SK-N-SH treated with all-trans-retinoic acid at 6 μM for 48 hours (cell line): Measurements from ENCODE around the gene SLC38A4.

ENCODE experiments used
- ARNTL ChIP-seq: fragments of 450-650 bp; formaldehyde crosslinking; IDR thresholded peaks from 2 replicates; pipeline ENCODE4 v1.5.0; 2020; ENCODE audit warnings: low read depth, mild to moderate bottlenecking, moderate library complexity, borderline replicate concordance
- BACH2 ChIP-seq: fragments of 250-450 bp; sonication (Bioruptor Pico); IDR thresholded peaks from 2 replicates; pipeline ENCODE4 v1.9.0; 2021; ENCODE audit warnings: mild to moderate bottlenecking, borderline replicate concordance
- CREB5 ChIP-seq: fragments of 250-450 bp; sonication (Bioruptor Pico); IDR thresholded peaks from 2 replicates; pipeline ENCODE4 v1.5.1; 2020; ENCODE audit warnings: low read depth, mild to moderate bottlenecking, moderate library complexity
- CSDC2 ChIP-seq: fragments of 250-450 bp; sonication (Bioruptor Pico); IDR thresholded peaks from 2 replicates; pipeline ENCODE4 v1.5.0; 2020; ENCODE audit warnings: mild to moderate bottlenecking, moderate library complexity
- PATZ1 ChIP-seq: fragments of 250-450 bp; sonication (Bioruptor Pico); IDR thresholded peaks from 2 replicates; pipeline ENCODE4 v1.8.0; 2020; ENCODE audit warnings: mild to moderate bottlenecking, moderate library complexity, borderline replicate concordance
- POU6F1 ChIP-seq: fragments of 250-450 bp; sonication (Bioruptor Pico); IDR thresholded peaks from 2 replicates; pipeline ENCODE4 v1.8.0; 2021; ENCODE audit warnings: low read depth, mild to moderate bottlenecking, moderate library complexity, borderline replicate concordance
- PPARA ChIP-seq: fragments of 250-450 bp; sonication (Bioruptor Pico); IDR thresholded peaks from 2 replicates; pipeline ENCODE4 v1.5.0; 2020; ENCODE audit warnings: mild to moderate bottlenecking, borderline replicate concordance
- TSHZ2 ChIP-seq: fragments of 250-450 bp; sonication (Bioruptor Pico); IDR thresholded peaks from 2 replicates; pipeline ENCODE4 v1.5.0; 2020; ENCODE audit warnings: mild to moderate bottlenecking, moderate library complexity
- ZC3H10 ChIP-seq: fragments of 250-450 bp; sonication (Bioruptor Pico); IDR thresholded peaks from 2 replicates; pipeline ENCODE4 v1.5.1; 2021; ENCODE audit warnings: mild to moderate bottlenecking, moderate library complexity

- no peak for TF ChIP-seq TSHZ2
- no peak for TF ChIP-seq CREB5 (CRISPR knock-in tag)
- TF ChIP-seq PATZ1 (CRISPR knock-in tag), result no peak
- no peak for TF ChIP-seq POU6F1 (CRISPR knock-in tag)
- TF ChIP-seq CSDC2 (CRISPR knock-in tag), result no peak
- TF ChIP-seq ZC3H10 (CRISPR knock-in tag), result no peak
- TF ChIP-seq ARNTL, result no peak
- TF ChIP-seq PPARA (CRISPR knock-in tag), result no peak
- no peak for TF ChIP-seq BACH2 (CRISPR knock-in tag)
These were observed 102.0 kb downstream of the SLC38A4 start for GRCh38 chr12:46723629-46724419.
